Measurements from ENCODE around the gene DNAJC18.

DNA sequence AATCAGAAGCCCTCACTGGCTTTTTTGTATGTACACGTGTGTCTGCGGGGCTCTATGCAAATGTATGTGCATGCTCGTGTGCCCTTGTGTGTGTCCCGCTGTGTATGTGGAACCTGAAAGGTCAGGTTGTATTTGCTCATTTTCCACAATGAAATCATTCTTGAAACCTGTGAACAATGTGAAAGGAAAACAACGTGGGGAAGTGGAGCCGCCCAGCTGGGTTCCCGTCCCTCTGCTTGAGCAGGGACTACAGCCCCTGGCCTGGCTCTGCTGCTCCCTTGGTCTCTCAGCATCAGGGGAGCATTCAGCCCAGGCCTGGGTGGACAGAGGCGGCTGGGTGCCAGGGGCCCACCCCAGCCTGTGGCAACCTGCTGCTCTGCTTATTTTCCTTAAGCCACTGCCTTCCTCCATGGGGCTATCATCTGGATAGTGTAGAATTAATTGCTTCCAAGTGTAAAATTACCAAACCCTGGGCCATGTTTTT, 20.2 kb upstream of the DNAJC18 start:
- TF ChIP-seq ZNF394 (tag by site-specific recombination; IDR thresholded peaks at IDR 0.05; ENCODE audit: borderline replicate concordance): no peak
- no peak for TF ChIP-seq CTCF (tag by site-specific recombination; IDR thresholded peaks at IDR 0.05)
- TF ChIP-seq, protein P1, sequence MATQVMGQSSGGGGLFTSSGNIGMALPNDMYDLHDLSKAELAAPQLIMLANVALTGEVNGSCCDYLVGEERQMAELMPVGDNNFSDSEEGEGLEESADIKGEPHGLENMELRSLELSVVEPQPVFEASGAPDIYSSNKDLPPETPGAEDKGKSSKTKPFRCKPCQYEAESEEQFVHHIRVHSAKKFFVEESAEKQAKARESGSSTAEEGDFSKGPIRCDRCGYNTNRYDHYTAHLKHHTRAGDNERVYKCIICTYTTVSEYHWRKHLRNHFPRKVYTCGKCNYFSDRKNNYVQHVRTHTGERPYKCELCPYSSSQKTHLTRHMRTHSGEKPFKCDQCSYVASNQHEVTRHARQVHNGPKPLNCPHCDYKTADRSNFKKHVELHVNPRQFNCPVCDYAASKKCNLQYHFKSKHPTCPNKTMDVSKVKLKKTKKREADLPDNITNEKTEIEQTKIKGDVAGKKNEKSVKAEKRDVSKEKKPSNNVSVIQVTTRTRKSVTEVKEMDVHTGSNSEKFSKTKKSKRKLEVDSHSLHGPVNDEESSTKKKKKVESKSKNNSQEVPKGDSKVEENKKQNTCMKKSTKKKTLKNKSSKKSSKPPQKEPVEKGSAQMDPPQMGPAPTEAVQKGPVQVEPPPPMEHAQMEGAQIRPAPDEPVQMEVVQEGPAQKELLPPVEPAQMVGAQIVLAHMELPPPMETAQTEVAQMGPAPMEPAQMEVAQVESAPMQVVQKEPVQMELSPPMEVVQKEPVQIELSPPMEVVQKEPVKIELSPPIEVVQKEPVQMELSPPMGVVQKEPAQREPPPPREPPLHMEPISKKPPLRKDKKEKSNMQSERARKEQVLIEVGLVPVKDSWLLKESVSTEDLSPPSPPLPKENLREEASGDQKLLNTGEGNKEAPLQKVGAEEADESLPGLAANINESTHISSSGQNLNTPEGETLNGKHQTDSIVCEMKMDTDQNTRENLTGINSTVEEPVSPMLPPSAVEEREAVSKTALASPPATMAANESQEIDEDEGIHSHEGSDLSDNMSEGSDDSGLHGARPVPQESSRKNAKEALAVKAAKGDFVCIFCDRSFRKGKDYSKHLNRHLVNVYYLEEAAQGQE (tag by site-specific recombination; IDR thresholded peaks at IDR 0.05): no peak
- no peak for TF ChIP-seq REPIN1 (tag by site-specific recombination; IDR thresholded peaks at IDR 0.05; ENCODE audit: low read depth)
- TF ChIP-seq ZNF155 (tag by site-specific recombination; IDR thresholded peaks at IDR 0.05): no peak
- TF ChIP-seq ZFP3 (tag by site-specific recombination; IDR thresholded peaks at IDR 0.05; ENCODE audit: low read depth): no peak
- no peak for TF ChIP-seq ZNF501 (tag by site-specific recombination; IDR thresholded peaks at IDR 0.05)
- TF ChIP-seq ZNF18 (tag by site-specific recombination; IDR thresholded peaks at IDR 0.05): no peak
- TF ChIP-seq SALL2 (tag by site-specific recombination; IDR thresholded peaks at IDR 0.05; ENCODE audit: borderline replicate concordance): no peak
- no peak for TF ChIP-seq ZNF157 (tag by site-specific recombination; IDR thresholded peaks at IDR 0.05)
- TF ChIP-seq, protein P2, sequence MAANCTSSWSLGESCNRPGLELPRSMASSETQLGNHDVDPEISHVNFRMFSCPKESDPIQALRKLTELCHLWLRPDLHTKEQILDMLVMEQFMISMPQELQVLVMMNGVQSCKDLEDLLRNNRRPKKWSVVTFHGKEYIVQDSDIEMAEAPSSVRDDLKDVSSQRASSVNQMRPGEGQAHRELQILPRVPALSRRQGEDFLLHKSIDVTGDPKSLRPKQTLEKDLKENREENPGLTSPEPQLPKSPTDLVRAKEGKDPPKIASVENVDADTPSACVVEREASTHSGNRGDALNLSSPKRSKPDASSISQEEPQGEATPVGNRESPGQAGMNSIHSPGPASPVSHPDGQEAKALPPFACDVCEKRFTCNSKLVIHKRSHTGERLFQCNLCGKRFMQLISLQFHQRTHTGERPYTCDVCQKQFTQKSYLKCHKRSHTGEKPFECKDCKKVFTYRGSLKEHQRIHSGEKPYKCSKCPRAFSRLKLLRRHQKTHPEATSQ (tag by site-specific recombination; IDR thresholded peaks at IDR 0.05): no peak
- TF ChIP-seq ZNF792 (tag by site-specific recombination; IDR thresholded peaks at IDR 0.05): no peak
- TF ChIP-seq ZNF138 (tag by site-specific recombination; IDR thresholded peaks at IDR 0.05; ENCODE audit: borderline replicate concordance): no peak
- no peak for TF ChIP-seq SETDB1 (IDR thresholded peaks at IDR 0.05; ENCODE audit: insufficient read length, low read length)

All from HEK293 (cell line).